Stimulated activated CD8-positive, alpha-beta memory T cell treated with anti-CD3 and anti-CD28 coated beads, Interleukin-12 subunit alpha, Interleukin-12 subunit beta, amount 100 ng/mL, for 1 hour (primary cell): ENCODE results near the gene ARPC5L.

Source experiments
- DNase-seq: peaks from one replicate; pipeline ENCODE4 v3.0.0-alpha.2; 2020; ENCODE audit warnings: low read depth

The ARPC5L gene

GRCh38 chr9:124868511-124869465, 6.9 kb downstream of the ARPC5L start:
- DNase-seq = peak; percentile 80

GRCh38 chr9:124869466-124869985, 7.6 kb downstream of the ARPC5L start:
- no peak for DNase-seq

- peak; percentile 57 for DNase-seq
Observed at GRCh38 chr9:124869986-124870560, 8.1 kb downstream of the ARPC5L start.

- DNase-seq = no peak
Observed at GRCh38 chr9:124870723-124871122, 8.8 kb downstream of the ARPC5L start.

GRCh38 chr9:124871156-124871561, 9.2 kb downstream of the ARPC5L start:
- no peak for DNase-seq

GRCh38 chr9:124873664-124874063, 11.7 kb downstream of the ARPC5L start:
- DNase-seq = no peak

- no peak for DNase-seq
Observed at GRCh38 chr9:124875501-124875900, 13.6 kb downstream of the ARPC5L start.

GRCh38 chr9:124877021-124877782, 15.3 kb downstream of the ARPC5L start:
- DNase-seq = no peak

- DNase-seq = no peak
Observed at GRCh38 chr9:124878021-124878420, 16.1 kb downstream of the ARPC5L start.

GRCh38 chr9:124878518-124878917, 16.6 kb downstream of the ARPC5L start:
- no peak for DNase-seq

GRCh38 chr9:124879226-124879625, 17.3 kb downstream of the ARPC5L start:
- DNase-seq = no peak

GRCh38 chr9:124880501-124880900, 18.6 kb downstream of the ARPC5L start:
- DNase-seq = no peak

GRCh38 chr9:124881138-124881743, 19.3 kb downstream of the ARPC5L start:
- DNase-seq = no peak

GRCh38 chr9:124882231-124882630, 20.3 kb downstream of the ARPC5L start:
- DNase-seq = no peak

- no peak for DNase-seq
Observed at GRCh38 chr9:124884376-124884775, 22.4 kb downstream of the ARPC5L start.

- no peak for DNase-seq
Observed at GRCh38 chr9:124885551-124885950, 23.6 kb downstream of the ARPC5L start.

- DNase-seq = no peak
Observed at GRCh38 chr9:124886461-124886860, 24.5 kb downstream of the ARPC5L start.

GRCh38 chr9:124886866-124887492, 25.0 kb downstream of the ARPC5L start:
- no peak for DNase-seq

- DNase-seq = no peak
Observed at GRCh38 chr9:124887832-124888231, 25.9 kb downstream of the ARPC5L start.

GRCh38 chr9:124889006-124889405, 27.1 kb downstream of the ARPC5L start:
- DNase-seq = no peak

- DNase-seq = no peak
Observed at GRCh38 chr9:124890179-124890578, 28.2 kb downstream of the ARPC5L start.
